ENCODE data around the gene ITPR1.
A peak's percentile ranks its signal among the peaks of the same experiment; 100 is the strongest.

Gene ITPR1

GRCh38 chr3:4722103-4722502 is 229.0 kb downstream of the ITPR1 start:
- TF ChIP-seq POLR2A (IDR thresholded peaks at IDR 0.05; ENCODE audit: extremely low read depth, insufficient read length) (no peak), MAX (IDR thresholded peaks at IDR 0.05; ENCODE audit: low read depth, low read length) (no peak), CTCF (IDR thresholded peaks at IDR 0.05; ENCODE audit: low read depth, low read length) (peak; percentile 51), MYC (IDR thresholded peaks at IDR 0.05; ENCODE audit: low read depth, low read length) (peak; percentile 37; the same call in 1 of the 2 replicates)
- DNase-seq (ENCODE audit: low read depth) = peak; percentile 79
- no peak overlapping the region for H3K4me3 ChIP-seq (ENCODE audit: low read depth, low read length)

GRCh38 chr3:4724051-4724629 is 231.0 kb downstream of the ITPR1 start:
- no peak for DNase-seq (ENCODE audit: low read depth)
- no peak for TF ChIP-seq CTCF (IDR thresholded peaks at IDR 0.05; ENCODE audit: low read depth, low read length)

GRCh38 chr3:4726549-4726948 is 233.4 kb downstream of the ITPR1 start:
- TF ChIP-seq MYC (IDR thresholded peaks at IDR 0.05; ENCODE audit: low read depth, low read length) (no peak), POLR2A (IDR thresholded peaks at IDR 0.05; ENCODE audit: extremely low read depth, insufficient read length) (no peak), MAX (IDR thresholded peaks at IDR 0.05; ENCODE audit: low read depth, low read length) (no peak), CTCF (IDR thresholded peaks at IDR 0.05; ENCODE audit: low read depth, low read length) (no peak)
- no peak overlapping the region for H3K4me3 ChIP-seq (ENCODE audit: low read depth, low read length)
- no peak for DNase-seq (ENCODE audit: low read depth)

More at GRCh38 chr3:4724051-4724629, 231.0 kb downstream of the ITPR1 start:
- no peak overlapping the region for H3K4me3 ChIP-seq (ENCODE audit: low read depth, low read length)

GRCh38 chr3:4729061-4729973 is 236.2 kb downstream of the ITPR1 start:
- no peak overlapping the region for H3K4me3 ChIP-seq (ENCODE audit: low read depth, low read length)
- no peak for DNase-seq (ENCODE audit: low read depth)
- TF ChIP-seq POLR2A (IDR thresholded peaks at IDR 0.05; ENCODE audit: extremely low read depth, insufficient read length) (no peak), MAX (IDR thresholded peaks at IDR 0.05; ENCODE audit: low read depth, low read length) (no peak), MYC (IDR thresholded peaks at IDR 0.05; ENCODE audit: low read depth, low read length) (no peak), CTCF (IDR thresholded peaks at IDR 0.05; ENCODE audit: low read depth, low read length) (no peak)

- TF ChIP-seq POLR2A (IDR thresholded peaks at IDR 0.05; ENCODE audit: extremely low read depth, insufficient read length) (no peak), MYC (IDR thresholded peaks at IDR 0.05; ENCODE audit: low read depth, low read length) (no peak), MAX (IDR thresholded peaks at IDR 0.05; ENCODE audit: low read depth, low read length) (no peak)
- no peak for DNase-seq (ENCODE audit: low read depth)
- H3K4me3 ChIP-seq (ENCODE audit: low read depth, low read length) = no peak overlapping the region
These were observed 237.6 kb downstream of the ITPR1 start for GRCh38 chr3:4730719-4731118.

- TF ChIP-seq CTCF (IDR thresholded peaks at IDR 0.05; ENCODE audit: low read depth, low read length) (no peak), POLR2A (IDR thresholded peaks at IDR 0.05; ENCODE audit: extremely low read depth, insufficient read length) (no peak), MYC (IDR thresholded peaks at IDR 0.05; ENCODE audit: low read depth, low read length) (no peak), MAX (IDR thresholded peaks at IDR 0.05; ENCODE audit: low read depth, low read length) (no peak)
- no peak overlapping the region for H3K4me3 ChIP-seq (ENCODE audit: low read depth, low read length)
- DNase-seq (ENCODE audit: low read depth) = no peak
These were observed 238.5 kb downstream of the ITPR1 start for GRCh38 chr3:4731543-4732111.

Data from NB4 (cell line).